GM23338 (cell line): Measurements from ENCODE around the gene EARS2. TPM values are rescaled to one million over a fixed set of nuclear protein-coding genes. Genes with fewer than 3 reads are reported as not detected.
A peak's percentile ranks its signal among the peaks of the same experiment; 100 is the strongest.

Experiments used
- ATAC-seq: fragments of 200-7000 bp; cut with Tn5 transposase; 3 replicates; pipeline ENCODE4 v1.9.1; 2020
- DNase-seq: peaks from one replicate; pipeline ENCODE4 v3.0.0-alpha.2; 2015; ENCODE audit warnings: low spot score
- H2AFZ ChIP-seq: fragments of 200-600 bp; sonication (generic); 2 replicates; pipeline ENCODE4 v1.8.0; 2016; ENCODE audit warnings: antibody characterized with exemption, mild to moderate bottlenecking, moderate library complexity
- H3F3A ChIP-seq: fragments of 200-600 bp; sonication (generic); replicated peaks from 2 replicates; pipeline ENCODE4 v1.8.0; 2017; ENCODE audit warnings: antibody characterized with exemption, mixed run types, low read depth
- H3K27ac ChIP-seq: fragments of 200-600 bp; sonication (generic); 2 replicates; pipeline ENCODE4 v1.6.1; 2016; ENCODE audit warnings: low read depth
- H3K27me3 ChIP-seq: fragments of 200-600 bp; sonication (generic); 2 replicates; pipeline ENCODE4 v1.8.0; 2016; ENCODE audit warnings: mild to moderate bottlenecking, mixed run types, moderate library complexity; ENCODE audit not compliant: insufficient read depth
- H3K36me3 ChIP-seq: fragments of 200-600 bp; sonication (generic); 2 replicates; pipeline ENCODE4 v1.8.0; 2016; ENCODE audit warnings: mild to moderate bottlenecking; ENCODE audit not compliant: insufficient read depth
- H3K4me1 ChIP-seq: fragments of 200-600 bp; sonication (generic); 2 replicates; pipeline ENCODE4 v1.8.0; 2016; ENCODE audit warnings: mild to moderate bottlenecking, moderate library complexity; ENCODE audit not compliant: insufficient read depth
- H3K4me2 ChIP-seq: fragments of 200-600 bp; sonication (generic); 2 replicates; pipeline ENCODE4 v1.7.1; 2017; ENCODE audit warnings: mixed run types
- H3K4me3 ChIP-seq: fragments of 200-600 bp; sonication (generic); 2 replicates; pipeline ENCODE4 v1.6.1; 2016; ENCODE audit warnings: mixed run types
- H3K79me2 ChIP-seq: fragments of 200-600 bp; sonication (generic); replicated peaks from 2 replicates; pipeline ENCODE4 v1.8.0; 2017; ENCODE audit warnings: mild to moderate bottlenecking; ENCODE audit not compliant: insufficient read depth
- H3K9me2 ChIP-seq: fragments of 200-600 bp; sonication (generic); 2 replicates; pipeline ENCODE4 v1.8.0; 2017; ENCODE audit not compliant: insufficient read depth
- H4K20me1 ChIP-seq: fragments of 200-600 bp; sonication (generic); replicated peaks from 2 replicates; pipeline ENCODE4 v1.8.0; 2017; ENCODE audit warnings: mild to moderate bottlenecking; ENCODE audit not compliant: insufficient read depth
- H3K27ac Mint-ChIP-seq: 2 replicates; pipeline ENCODE4 v1.8.0; 2020; ENCODE audit warnings: inconsistent platforms, mild to moderate bottlenecking, moderate library complexity, mixed read lengths
- H3K27me3 Mint-ChIP-seq: 3 replicates; pipeline ENCODE4 v1.8.0; 2022; ENCODE audit warnings: low read depth, mild to moderate bottlenecking, moderate library complexity, mixed read lengths, inconsistent platforms; ENCODE audit not compliant: insufficient read depth, poor library complexity
- H3K36me3 Mint-ChIP-seq: 3 replicates; pipeline ENCODE4 v1.8.0; 2021; ENCODE audit warnings: low read depth, mild to moderate bottlenecking, inconsistent platforms, moderate library complexity, mixed read lengths
- H3K4me1 Mint-ChIP-seq: 3 replicates; pipeline ENCODE4 v1.8.0; 2020; ENCODE audit warnings: mild to moderate bottlenecking, inconsistent platforms, mixed read lengths
- H3K4me3 Mint-ChIP-seq: 3 replicates; pipeline ENCODE4 v1.8.0; 2021; ENCODE audit warnings: moderate library complexity, mild to moderate bottlenecking, inconsistent platforms, mixed read lengths
- H3K9me3 Mint-ChIP-seq: 3 replicates; pipeline ENCODE4 v1.8.0; 2020; ENCODE audit warnings: moderate library complexity, mild to moderate bottlenecking, inconsistent platforms, mixed read lengths
- CREB1 ChIP-seq: fragments of 250-450 bp; sonication (Bioruptor Pico); IDR thresholded peaks from 2 replicates; pipeline ENCODE4 v1.5.0; 2020; ENCODE audit warnings: low read depth, mild to moderate bottlenecking, moderate library complexity
- CTCF ChIP-seq, 2 experiments: fragments of 200-600 bp in 1 of 2; sonication (generic) in 1 of 2; conservative IDR thresholded peaks; 2 replicates each; pipeline versions ENCODE4 v1.5.1 to v1.6.1; 2016 to 2017; ENCODE audit warnings: antibody characterized with exemption in 2 of 2, low read depth in 2 of 2, mild to moderate bottlenecking in 2 of 2, moderate library complexity in 1 of 2
- ETS1 ChIP-seq: IDR thresholded peaks from 2 replicates; pipeline ENCODE4 v1.6.1; 2016; ENCODE audit warnings: antibody characterized with exemption
- EZH2 ChIP-seq: fragments of 200-600 bp; sonication (generic); IDR thresholded peaks from one replicate; pipeline ENCODE4 v1.8.0; 2017; ENCODE audit warnings: antibody characterized with exemption, mild to moderate bottlenecking, low read depth; ENCODE audit not compliant: unreplicated experiment
- EZH2phosphoT487 ChIP-seq: fragments of 200-600 bp; sonication (generic); IDR thresholded peaks from one replicate; pipeline ENCODE4 v1.8.1; 2018; ENCODE audit warnings: antibody characterized with exemption; ENCODE audit not compliant: unreplicated experiment
- JUNB ChIP-seq: IDR thresholded peaks from one replicate; pipeline ENCODE4 v1.6.1; 2016; ENCODE audit warnings: antibody characterized with exemption; ENCODE audit not compliant: unreplicated experiment
- NANOG ChIP-seq: IDR thresholded peaks from 2 replicates; pipeline ENCODE4 v1.6.1; 2016; ENCODE audit warnings: antibody characterized with exemption, borderline replicate concordance
- POLR2AphosphoS5 ChIP-seq: IDR thresholded peaks from 2 replicates; pipeline ENCODE4 v1.6.1; 2016; ENCODE audit warnings: antibody characterized with exemption, low read depth
- REST ChIP-seq: IDR thresholded peaks from one replicate; pipeline ENCODE4 v1.6.1; 2018; ENCODE audit warnings: antibody characterized with exemption; ENCODE audit not compliant: unreplicated experiment
- STAT1 ChIP-seq: IDR thresholded peaks from one replicate; pipeline ENCODE4 v1.6.1; 2016; ENCODE audit warnings: antibody characterized with exemption; ENCODE audit not compliant: unreplicated experiment
- ZNF114 ChIP-seq: fragments of 250-450 bp; sonication (Bioruptor Pico); IDR thresholded peaks from 2 replicates; pipeline ENCODE4 v1.5.0; 2020; ENCODE audit warnings: mild to moderate bottlenecking, moderate library complexity
- ZNF331 ChIP-seq: fragments of 250-450 bp; sonication (Bioruptor Pico); IDR thresholded peaks from 2 replicates; pipeline ENCODE4 v1.5.0; 2020; ENCODE audit warnings: low read depth, mild to moderate bottlenecking, moderate library complexity
- ZNF462 ChIP-seq: fragments of 250-450 bp; sonication (Bioruptor Pico); IDR thresholded peaks from 2 replicates; pipeline ENCODE4 v1.5.0; 2020; ENCODE audit warnings: mild to moderate bottlenecking, moderate library complexity
- polyA plus RNA-seq: library from polyadenylated mRNA; unstranded; fragments of >200 nt; fragmentation: Nextera tagmentation; extraction: Ambion mirVana; gene quantifications from 2 replicates; pipeline ENCODE4 v1.2.1, GENCODE V29; 2016
- total RNA-seq: library from RNA; depleted of rRNA; stranded (reverse); fragments of >200 nt; shearing (Covaris generic); gene quantifications from 2 replicates; pipeline ENCODE4 v1.2.3, GENCODE V29; 2014

The EARS2 gene
- total and polyA plus RNA-seq, 2 experiments from 2014 or later = 22.6 to 89.1 TPM

GRCh38 chr16:23504453-23505179 lies 52.5 kb downstream of the EARS2 start:
- ATAC-seq (peak; percentile 10; the same call in 2 of the 3 replicates), DNase-seq (peak; percentile 36)
- 0 out of 2 replicates have a peak overlapping the region, but pooled peaks have one; percentile 27 for H3K4me2 ChIP-seq
- H3K4me1 ChIP-seq = peaks cover 43% of the 10 kb centered on the region
- H3K4me3 Mint-ChIP-seq = no peak overlapping the region
- TF ChIP-seq NANOG (no peak), ETS1 (no peak), EZH2 (no peak), EZH2phosphoT487 (no peak), JUNB (no peak), CTCF (conservative IDR thresholded peaks at IDR 0.05; ENCODE audit: low read depth in 2 of 2) (no peak), REST (no peak), ZNF462 (CRISPR knock-in tag) (no peak), ZNF114 (no peak), CREB1 (CRISPR knock-in tag) (no peak), STAT1 (no peak), ZNF331 (no peak), POLR2AphosphoS5 (no peak)
- no peaks in the 10 kb centered on the region; the same call in 2 of the 3 replicates for H3K9me3 Mint-ChIP-seq
- H3K36me3 Mint-ChIP-seq = peaks cover 11% of the 10 kb centered on the region
- H3K27me3 Mint-ChIP-seq = peaks cover 5% of the 10 kb centered on the region
- peaks cover 100% of the 10 kb centered on the region for H3K79me2 ChIP-seq
- no peaks in the 10 kb centered on the region for H3F3A ChIP-seq
- no peaks in the 10 kb centered on the region for H3K27me3 ChIP-seq
- H3K4me3 ChIP-seq = no peak overlapping the region
- no peak overlapping the region for H2AFZ ChIP-seq
- no peaks in the 10 kb centered on the region for H3K9me2 ChIP-seq
- no peaks in the 10 kb centered on the region for H3K36me3 ChIP-seq
- peaks cover 82% of the 10 kb centered on the region for H4K20me1 ChIP-seq
- H3K27ac Mint-ChIP-seq = peak overlapping the region; percentile 47; the same call in 1 of the 2 replicates
- peak overlapping the region; percentile 69; the same call in 1 of the 2 replicates for H3K27ac ChIP-seq
- peaks cover 60% of the 10 kb centered on the region for H3K4me1 Mint-ChIP-seq
